GM23338 (cell line): ENCODE data around the gene TSPAN1.

ENCODE experiments used
- EZH2 ChIP-seq: fragments of 200-600 bp; sonication (generic); IDR thresholded peaks from one replicate; pipeline ENCODE4 v1.8.0; 2017; ENCODE audit warnings: antibody characterized with exemption, mild to moderate bottlenecking, low read depth; ENCODE audit not compliant: unreplicated experiment
- EZH2phosphoT487 ChIP-seq: fragments of 200-600 bp; sonication (generic); IDR thresholded peaks from one replicate; pipeline ENCODE4 v1.8.1; 2018; ENCODE audit warnings: antibody characterized with exemption; ENCODE audit not compliant: unreplicated experiment
- JUNB ChIP-seq: IDR thresholded peaks from one replicate; pipeline ENCODE4 v1.6.1; 2016; ENCODE audit warnings: antibody characterized with exemption; ENCODE audit not compliant: unreplicated experiment
- TF ChIP-seq, protein P1 (sequence below), 2 experiments: fragments of 200-600 bp in 1 of 2; sonication (generic) in 1 of 2; conservative IDR thresholded peaks; 2 replicates each; pipeline versions ENCODE4 v1.5.1 to v1.6.1; 2016 to 2017; ENCODE audit warnings: antibody characterized with exemption in 2 of 2, low read depth in 2 of 2, mild to moderate bottlenecking in 2 of 2, moderate library complexity in 1 of 2
- TF ChIP-seq, protein P2 (sequence below): IDR thresholded peaks from 2 replicates; pipeline ENCODE4 v1.6.1; 2016; ENCODE audit warnings: antibody characterized with exemption

DNA sequence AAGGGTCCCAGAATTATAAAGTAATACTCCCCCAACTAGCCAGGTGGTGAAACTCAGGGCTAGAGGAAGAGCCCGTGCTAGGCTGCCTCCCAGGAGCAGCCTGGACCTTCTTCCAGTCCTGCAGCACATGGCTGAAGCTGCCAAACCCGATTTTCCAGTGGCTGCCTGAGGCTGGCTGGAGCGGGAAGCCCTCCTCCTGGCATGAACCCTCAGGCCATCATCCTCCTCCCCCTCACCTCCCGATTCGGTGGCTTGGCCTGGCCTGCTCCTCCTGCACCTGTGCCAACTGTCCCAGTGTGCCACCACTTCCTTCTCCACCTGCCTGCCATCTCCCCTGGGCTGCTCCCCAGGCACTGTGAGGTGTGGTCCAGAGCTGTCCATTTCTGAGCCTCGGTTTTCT, 3.0 kb upstream of the TSPAN1 start:
- TF ChIP-seq JUNB (no peak), EZH2phosphoT487 (no peak), EZH2 (no peak)
- TF ChIP-seq, protein P1, sequence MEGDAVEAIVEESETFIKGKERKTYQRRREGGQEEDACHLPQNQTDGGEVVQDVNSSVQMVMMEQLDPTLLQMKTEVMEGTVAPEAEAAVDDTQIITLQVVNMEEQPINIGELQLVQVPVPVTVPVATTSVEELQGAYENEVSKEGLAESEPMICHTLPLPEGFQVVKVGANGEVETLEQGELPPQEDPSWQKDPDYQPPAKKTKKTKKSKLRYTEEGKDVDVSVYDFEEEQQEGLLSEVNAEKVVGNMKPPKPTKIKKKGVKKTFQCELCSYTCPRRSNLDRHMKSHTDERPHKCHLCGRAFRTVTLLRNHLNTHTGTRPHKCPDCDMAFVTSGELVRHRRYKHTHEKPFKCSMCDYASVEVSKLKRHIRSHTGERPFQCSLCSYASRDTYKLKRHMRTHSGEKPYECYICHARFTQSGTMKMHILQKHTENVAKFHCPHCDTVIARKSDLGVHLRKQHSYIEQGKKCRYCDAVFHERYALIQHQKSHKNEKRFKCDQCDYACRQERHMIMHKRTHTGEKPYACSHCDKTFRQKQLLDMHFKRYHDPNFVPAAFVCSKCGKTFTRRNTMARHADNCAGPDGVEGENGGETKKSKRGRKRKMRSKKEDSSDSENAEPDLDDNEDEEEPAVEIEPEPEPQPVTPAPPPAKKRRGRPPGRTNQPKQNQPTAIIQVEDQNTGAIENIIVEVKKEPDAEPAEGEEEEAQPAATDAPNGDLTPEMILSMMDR (conservative IDR thresholded peaks at IDR 0.05; ENCODE audit: low read depth in 2 of 2): no peak
- TF ChIP-seq, protein P2, sequence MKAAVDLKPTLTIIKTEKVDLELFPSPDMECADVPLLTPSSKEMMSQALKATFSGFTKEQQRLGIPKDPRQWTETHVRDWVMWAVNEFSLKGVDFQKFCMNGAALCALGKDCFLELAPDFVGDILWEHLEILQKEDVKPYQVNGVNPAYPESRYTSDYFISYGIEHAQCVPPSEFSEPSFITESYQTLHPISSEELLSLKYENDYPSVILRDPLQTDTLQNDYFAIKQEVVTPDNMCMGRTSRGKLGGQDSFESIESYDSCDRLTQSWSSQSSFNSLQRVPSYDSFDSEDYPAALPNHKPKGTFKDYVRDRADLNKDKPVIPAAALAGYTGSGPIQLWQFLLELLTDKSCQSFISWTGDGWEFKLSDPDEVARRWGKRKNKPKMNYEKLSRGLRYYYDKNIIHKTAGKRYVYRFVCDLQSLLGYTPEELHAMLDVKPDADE: no peak
